Ovary (tissue), 9 donors: ENCODE results near the gene FOXN1. TPM values are rescaled to one million over a fixed set of nuclear protein-coding genes. Genes with fewer than 3 reads are reported as not detected.

ENCODE experiments used
- DNase-seq, 5 donors: peaks; one replicate each; pipeline ENCODE4 v3.0.0-alpha.2; 2019 to 2020
- H3K27ac ChIP-seq, 2 donors: fragments of 200-600 bp; one replicate each; pipeline versions ENCODE4 v1.5.1 to v1.8.0; 2019 to 2022
- H3K27me3 ChIP-seq: fragments of 200-600 bp; one replicate; pipeline ENCODE4 v1.8.0; 2022
- H3K36me3 ChIP-seq: fragments of 200-600 bp; sonication (generic); one replicate; pipeline ENCODE4 v1.5.1; 2019
- H3K4me1 ChIP-seq: one replicate; pipeline ENCODE4 v1.8.1; 2013; ENCODE audit warnings: mild to moderate bottlenecking, moderate library complexity; ENCODE audit not compliant: insufficient read depth
- H3K4me3 ChIP-seq: fragments of 200-600 bp; sonication (generic); one replicate; pipeline ENCODE4 v1.5.1; 2017
- H3K9me3 ChIP-seq, 2 donors: fragments of 200-600 bp in 1 of 2; sonication (generic) in 1 of 2; one replicate each; pipeline versions ENCODE4 v1.5.1 to v1.8.1; 2013 to 2019; ENCODE audit warnings: mild to moderate bottlenecking in 1 of 2, moderate library complexity in 1 of 2
- CTCF ChIP-seq, 3 donors: fragments of 450-650 bp in 2 of 3; fragments of 200-600 bp in 1 of 3; IDR thresholded peaks; one replicate each; pipeline versions ENCODE4 v1.5.1 to v1.8.0; 2016 to 2022; ENCODE audit warnings: antibody characterized with exemption in 3 of 3, mild to moderate bottlenecking in 1 of 3
- EP300 ChIP-seq: sonication (generic); formaldehyde crosslinking; IDR thresholded peaks from one replicate; pipeline ENCODE4 v1.6.1; 2017; ENCODE audit warnings: antibody characterized with exemption
- POLR2A ChIP-seq: fragments of 450-650 bp; IDR thresholded peaks from one replicate; pipeline ENCODE4 v1.6.1; 2017; ENCODE audit warnings: antibody characterized with exemption, mild to moderate bottlenecking, moderate library complexity
- WGBS, 3 donors: extraction: QIAGEN DNeasy Blood & Tissue Kit in 1 of 3; methylation state at CpG; one replicate each; pipeline versions ENCODE4 v1.1.5 to v1.1.7; 2013 to 2017; 5-methylcytosine and 5-hydroxymethylcytosine counted together
- intact Hi-C, 4 donors: fragments of 100-400 bp; cut with DNase I; formaldehyde crosslinking; loops; one replicate each; pipeline versions ENCODE4 v1.11.0 to v1.15.1; 2022 to 2023
- polyA plus RNA-seq, 2 donors: library from polyadenylated mRNA; stranded (reverse); fragments of 200-250 nt in 1 of 2; fragments of 350-450 nt in 1 of 2; fragmentation: Illumina TruSeq in 1 of 2; extraction: RNeasy Lipid Tissue Mini Kit (QIAGEN cat#74804) in 1 of 2; gene quantifications; one replicate each; pipeline ENCODE4 v1.2.3, GENCODE V29; 2013 to 2014
- total RNA-seq, 7 donors: library from RNA; depleted of rRNA in 2 of 7; stranded (reverse); fragments of >200 nt in 2 of 7; fragmentation: NEBNext Ultra II Directional in 3 of 7; extraction: Animal tissue kit (Norgen Biotek cat#: 25700) in 3 of 7; gene quantifications; one replicate each; pipeline versions ENCODE4 v1.1.0 to v1.2.4, GENCODE V29; 2016 to 2023
- donor health status: DM: no; HTN: no; CAD: no; lungs with moderate emphysema.
- donor health status: DM: no; HTN: no; CAD: no.
- donor health status: Bipolar disorder and iron deficiency.
- donor health status: DM: yes; HTN: yes; CAD: no.
- donor health status: DM: no; HTN: no; CAD: no.
- donor health status: DM: yes; HTN: yes; CAD: no.

FOXN1 gene
- total and polyA plus RNA-seq, 9 donors = not detected

- TF ChIP-seq CTCF (IDR thresholded peaks at IDR 0.05) = no peak
- no peak for DNase-seq
- H3K27me3 ChIP-seq = no peaks in the 10 kb centered on the region
- no peaks in the 10 kb centered on the region for H3K36me3 ChIP-seq
- H3K27ac ChIP-seq = no peak overlapping the region
- no peak overlapping the region for H3K4me3 ChIP-seq
- H3K4me1 ChIP-seq = no peaks in the 10 kb centered on the region
- WGBS, 3 donors = 89 to 92% (median 92%) methylated on average over 4 of the region's 4 CpGs
- intact Hi-C loops = no loop called here
- H3K9me3 ChIP-seq = no peaks in the 10 kb centered on the region
Measured at GRCh38 chr17:28541439-28541838, 35.3 kb downstream of the FOXN1 start.

GRCh38 chr17:28544402-28545140, 38.4 kb downstream of the FOXN1 start:
- TF ChIP-seq EP300 (no peak), POLR2A (no peak), CTCF (IDR thresholded peaks at IDR 0.05) (no peak)
- Histone ChIP-seq H3K9me3 (no peaks in the 10 kb centered on the region), H3K36me3 (no peaks in the 10 kb centered on the region), H3K27me3 (no peaks in the 10 kb centered on the region), H3K4me3 (no peak overlapping the region), H3K4me1 (no peaks in the 10 kb centered on the region), H3K27ac (no peak overlapping the region)
- DNase-seq = no peak
- intact Hi-C loops = no loop called here
- WGBS, 3 donors = 84 to 85% (median 85%) methylated on average over 4 of the region's 4 CpGs

GRCh38 chr17:28545141-28545503, 39.0 kb downstream of the FOXN1 start:
- no peaks in the 10 kb centered on the region for H3K4me1 ChIP-seq
- 72 to 87% (median 83%) methylated on average over 2 of the region's 2 CpGs for WGBS, 3 donors
- no peaks in the 10 kb centered on the region for H3K9me3 ChIP-seq
- H3K36me3 ChIP-seq = no peaks in the 10 kb centered on the region
- no peak overlapping the region for H3K27ac ChIP-seq
- H3K4me3 ChIP-seq = no peak overlapping the region
- no peaks in the 10 kb centered on the region for H3K27me3 ChIP-seq
- TF ChIP-seq CTCF (IDR thresholded peaks at IDR 0.05) = no peak
- TF ChIP-seq EP300 = no peak
- no peak for TF ChIP-seq POLR2A
- DNase-seq = no peak
- intact Hi-C loops = no loop called here

- H3K9me3 ChIP-seq = no peaks in the 10 kb centered on the region
- H3K27me3 ChIP-seq = no peaks in the 10 kb centered on the region
- no peak overlapping the region for H3K27ac ChIP-seq
- intact Hi-C loops = no loop called here
- TF ChIP-seq CTCF (IDR thresholded peaks at IDR 0.05) = no peak
- no peak for TF ChIP-seq POLR2A
- no peak for TF ChIP-seq EP300
- DNase-seq = no peak
- H3K4me1 ChIP-seq = no peaks in the 10 kb centered on the region
- H3K4me3 ChIP-seq = no peak overlapping the region
- H3K36me3 ChIP-seq = no peaks in the 10 kb centered on the region
- WGBS, 3 donors = 63 to 67% (median 67%) methylated on average over 6 of the region's 6 CpGs
Measured at GRCh38 chr17:28545787-28546415, 39.8 kb downstream of the FOXN1 start.
